IMR-90 (cell line): ENCODE results near the gene AKT3. TPM values are rescaled to one million over a fixed set of nuclear protein-coding genes. Genes with fewer than 3 reads are reported as not detected.

ENCODE experiments used
- ATAC-seq: fragments of 200-7000 bp; cut with Tn5 transposase; 2 replicates; pipeline ENCODE4 v1.9.1; 2020; ENCODE audit warnings: low read depth, mild to moderate bottlenecking, moderate library complexity
- BruUV-seq: library from RNA; stranded (reverse); fragments of 400-500 nt; replicated peaks from 2 replicates; lab custom pipeline; 2021; lab: Mats Ljungman, UMichigan
- CTCF ChIA-PET: fragments of 300-600 bp; formaldehyde crosslinking; extraction: SDS; loops from one replicate; lab custom pipeline; 2021; ENCODE audit warnings: antibody characterized with exemption; lab: Yijun Ruan, JAX
- POLR2A ChIA-PET: fragments of 300-600 bp; sonication (Branson Sonifier 250); formaldehyde crosslinking; loops from one replicate; lab custom pipeline; 2022; ENCODE audit warnings: antibody characterized with exemption; ENCODE audit not compliant: unreplicated experiment; lab: Charles Lee
- DNase-seq: peaks from one replicate; pipeline ENCODE4 v3.0.0; 2013
- H2AFZ ChIP-seq: replicated peaks from 2 replicates; pipeline ENCODE3; 2013; ENCODE audit warnings: low read length, mild to moderate bottlenecking; ENCODE audit not compliant: poor library complexity
- H2AK5ac ChIP-seq: 2 replicates; pipeline ENCODE4 v1.6.1; 2013; ENCODE audit warnings: low read depth, low read length, inconsistent platforms
- H2AK9ac ChIP-seq: replicated peaks from 2 replicates; pipeline ENCODE3; 2013; ENCODE audit warnings: mild to moderate bottlenecking, low read depth, low read length, moderate library complexity; ENCODE audit not compliant: poor library complexity
- H2BK120ac ChIP-seq: 2 replicates; pipeline ENCODE4 v1.6.1; 2013; ENCODE audit warnings: low read depth, low read length, inconsistent platforms
- H2BK15ac ChIP-seq: 3 replicates; pipeline ENCODE4 v1.6.1; 2013; ENCODE audit warnings: low read depth, low read length, inconsistent platforms
- H2BK20ac ChIP-seq: 2 replicates; pipeline ENCODE4 v1.6.1; 2013; ENCODE audit warnings: low read depth, mild to moderate bottlenecking, inconsistent platforms, low read length, moderate library complexity
- H2BK5ac ChIP-seq: 2 replicates; pipeline ENCODE4 v1.6.1; 2013; ENCODE audit warnings: mild to moderate bottlenecking, low read depth, low read length, inconsistent platforms; ENCODE audit not compliant: poor library complexity, severe bottlenecking
- H3K14ac ChIP-seq: replicated peaks from 2 replicates; pipeline ENCODE4 v1.6.1; 2013; ENCODE audit warnings: low read depth, low read length, inconsistent platforms
- H3K18ac ChIP-seq: 2 replicates; pipeline ENCODE4 v1.6.1; 2013; ENCODE audit warnings: low read depth, low read length, control low read depth
- H3K23ac ChIP-seq: 2 replicates; pipeline ENCODE4 v1.6.1; 2013; ENCODE audit warnings: low read depth, low read length, inconsistent platforms
- H3K27ac ChIP-seq: 2 replicates; pipeline ENCODE4 v1.5.1; 2013; ENCODE audit warnings: mild to moderate bottlenecking, control low read depth, low read length; ENCODE audit not compliant: insufficient read depth
- H3K27me3 ChIP-seq: 2 replicates; pipeline ENCODE4 v1.6.1; 2013; ENCODE audit warnings: low read length; ENCODE audit not compliant: control insufficient read depth, insufficient read depth
- H3K36me3 ChIP-seq: 2 replicates; pipeline ENCODE4 v1.6.1; 2013; ENCODE audit warnings: low read length, mixed read lengths; ENCODE audit not compliant: control insufficient read depth, insufficient read depth
- H3K4ac ChIP-seq: 2 replicates; pipeline ENCODE4 v1.6.1; 2013; ENCODE audit warnings: low read depth, low read length, inconsistent platforms
- H3K4me1 ChIP-seq: 2 replicates; pipeline ENCODE4 v1.6.1; 2013; ENCODE audit warnings: low read length, mixed read lengths; ENCODE audit not compliant: control insufficient read depth, insufficient read depth
- H3K4me2 ChIP-seq: 2 replicates; pipeline ENCODE4 v1.6.1; 2013; ENCODE audit warnings: low read depth, mild to moderate bottlenecking, control low read depth, low read length, moderate library complexity
- H3K4me3 ChIP-seq: 2 replicates; pipeline ENCODE4 v1.5.1; 2013; ENCODE audit warnings: low read depth, mild to moderate bottlenecking, control low read depth, low read length, moderate library complexity; ENCODE audit not compliant: insufficient read depth
- H3K56ac ChIP-seq: 2 replicates; pipeline ENCODE4 v1.6.1; 2013; ENCODE audit warnings: low read length, inconsistent platforms; ENCODE audit not compliant: insufficient read depth; ENCODE audit errors: extremely low read depth
- H3K79me1 ChIP-seq, 2 experiments: 2 replicates each; pipeline ENCODE4 v1.6.1; 2013; ENCODE audit warnings: low read length in 2 of 2, inconsistent platforms in 1 of 2, low read depth in 1 of 2
- H3K9ac ChIP-seq: 2 replicates; pipeline ENCODE4 v1.6.1; 2013; ENCODE audit warnings: low read depth, low read length, control low read depth
- H3K9me1 ChIP-seq: 2 replicates; pipeline ENCODE4 v1.6.1; 2013; ENCODE audit warnings: low read length, inconsistent platforms; ENCODE audit not compliant: insufficient read depth
- H3K9me3 ChIP-seq: 2 replicates; pipeline ENCODE4 v1.6.1; 2013; ENCODE audit warnings: low read length; ENCODE audit not compliant: control insufficient read depth, insufficient read depth
- H4K20me1 ChIP-seq: 2 replicates; pipeline ENCODE4 v1.6.1; 2013; ENCODE audit warnings: low read length, inconsistent platforms; ENCODE audit not compliant: insufficient read depth
- H4K5ac ChIP-seq: 2 replicates; pipeline ENCODE4 v1.6.1; 2013; ENCODE audit warnings: mild to moderate bottlenecking, low read depth, low read length, control low read depth
- H4K8ac ChIP-seq, 2 experiments: 2 replicates each; pipeline ENCODE4 v1.6.1; 2013; ENCODE audit warnings: low read depth in 2 of 2, low read length in 2 of 2, control low read depth in 1 of 2, inconsistent platforms in 1 of 2
- H4K91ac ChIP-seq: 2 replicates; pipeline ENCODE4 v1.6.1; 2013; ENCODE audit warnings: low read depth, low read length, inconsistent platforms; ENCODE audit not compliant: insufficient read depth
- POLR2A ChIP-seq: IDR thresholded peaks from 2 replicates; pipeline ENCODE4 v1.6.1; 2012; ENCODE audit warnings: mild to moderate bottlenecking, low read depth, low read length
- RAD21 ChIP-seq: IDR thresholded peaks from 2 replicates; pipeline ENCODE4 v1.6.1; 2012; ENCODE audit warnings: low read length, improper control_type of control experiment
- WGBS, 2 experiments: methylation state at CpG; one replicate each; pipeline versions ENCODE4 v1.1.5 to v1.1.7; 2013; ENCODE audit warnings: missing lambda C conversion rate in 2 of 2; ENCODE audit not compliant: insufficient read length in 1 of 2; ENCODE audit errors: extremely low coverage in 2 of 2; 5-methylcytosine and 5-hydroxymethylcytosine counted together
- dilution Hi-C: fragments of 300-500 bp; cut with HindIII; formaldehyde crosslinking; loops from one replicate; pipeline ENCODE4 v1.14.3; 2018; ENCODE audit warnings: low sequenced_read_pairs; ENCODE audit not compliant: unreplicated experiment
- in situ Hi-C: fragments of 300-500 bp; cut with MboI; formaldehyde crosslinking; loops from 3 replicates; pipeline ENCODE4 v1.14.3; 2019; ENCODE audit warnings: low sequenced_read_pairs, inconsistent platforms, mixed read lengths
- intact Hi-C: fragments of 100-400 bp; cut with micrococcal nuclease; formaldehyde crosslinking; loops from 2 replicates; pipeline ENCODE4 v1.10.0; 2022
- polyA plus RNA-seq, 3 experiments: library from polyadenylated mRNA; depleted of rRNA; stranded (reverse); fragments of >200 nt; gene quantifications; 2 replicates each; pipeline ENCODE4 v1.2.3, GENCODE V29; 2012; ENCODE audit warnings: low replicate concordance in 1 of 3
- total RNA-seq: library from RNA; depleted of rRNA; stranded (reverse); fragments of >200 nt; gene quantifications from 2 replicates; pipeline ENCODE4 v1.2.3, GENCODE V29; 2012

Gene AKT3
- total and polyA plus RNA-seq, 2 of the 4 experiments (the other 2 are of a cell fraction): 15.2 to 19.4 TPM

DNA sequence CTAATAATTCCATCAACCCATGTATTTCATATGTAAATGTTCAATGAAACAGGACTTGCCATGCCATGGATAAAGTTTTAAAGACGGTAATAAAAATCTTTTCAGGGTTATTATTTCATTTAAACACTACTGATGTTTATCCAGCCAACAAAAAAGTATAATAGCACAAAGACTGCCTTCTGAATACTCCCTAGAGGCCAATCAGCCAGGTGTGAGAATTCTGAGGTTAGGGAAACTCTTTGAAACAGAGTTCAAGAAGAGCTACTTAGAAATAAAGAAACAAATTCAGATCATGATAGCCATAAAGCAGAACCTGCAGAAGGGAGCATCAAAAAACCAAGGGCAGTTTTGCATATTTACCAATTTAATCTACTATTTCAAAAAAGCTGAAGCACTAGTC, 48.7 kb downstream of the AKT3 start:
- no peak for ATAC-seq
- Histone ChIP-seq H3K14ac (no peak overlapping the region), H2BK5ac (no peak overlapping the region), H2BK120ac (no peak overlapping the region), H3K4me1 (peaks cover 9% of the 10 kb centered on the region), H3K27ac (no peak overlapping the region), H3K9me3 (no peaks in the 10 kb centered on the region), H3K4me2 (no peak overlapping the region), H3K27me3 (no peaks in the 10 kb centered on the region), H3K4ac (no peak overlapping the region), H3K23ac (no peak overlapping the region), H4K5ac (no peak overlapping the region), H4K20me1 (peaks cover 5% of the 10 kb centered on the region; the same call in 1 of the 2 replicates), H3K9ac (no peak overlapping the region), H3K4me3 (no peak overlapping the region), H3K9me1 (peaks cover 7% of the 10 kb centered on the region), H3K79me1 (peaks cover 24 to 39% of the 10 kb centered on the region in 2 experiments), H2AFZ (no peak overlapping the region), H4K91ac (no peak overlapping the region), H3K36me3 (peaks cover 2% of the 10 kb centered on the region; the same call in 1 of the 2 replicates), H2AK5ac (no peak overlapping the region), H2BK20ac (no peak overlapping the region), H2BK15ac (no peak overlapping the region), H2AK9ac (no peak overlapping the region), H3K18ac (no peak overlapping the region), H3K56ac (no peak overlapping the region), H4K8ac (no peak overlapping the region)
- no peak for DNase-seq
- no peak for TF ChIP-seq RAD21
- TF ChIP-seq POLR2A: no peak
- dilution Hi-C loops (no loop called here), intact Hi-C loops (no loop called here), in situ Hi-C loops (no loop called here)
- BruUV-seq: no TSS peak
- no CpG with 5 or more reads among the region's 1 CpG for WGBS, 2 experiments
- ChIA-PET CTCF (no interaction called here), POLR2A (no interaction called here)
